K562 (cell line): ENCODE data around the gene HMX3. TPM values are rescaled to one million over a fixed set of nuclear protein-coding genes. Genes with fewer than 3 reads are reported as not detected.

Experiments used
- ATAC-seq: fragments of 200-7000 bp; cut with Tn5 transposase; 3 replicates; pipeline ENCODE4 v1.9.1; 2020; ENCODE audit warnings: moderate library complexity
- BruUV-seq: library from RNA; stranded (reverse); fragments of 400-500 nt; replicated peaks from 2 replicates; lab custom pipeline; 2021; lab: Mats Ljungman, UMichigan
- CTCF ChIA-PET: fragments of 300-600 bp; formaldehyde crosslinking; extraction: SDS; loops from one replicate; lab custom pipeline; 2021; ENCODE audit warnings: low intra/inter-chr PET ratio; lab: Yijun Ruan, JAX
- POLR2A ChIA-PET: fragments of 300-600, 350-650 bp; sonication (Branson Sonifier 250); formaldehyde crosslinking; extraction: SDS; loops from one replicate; lab custom pipeline; 2021; ENCODE audit warnings: antibody characterized with exemption, inconsistent platforms; lab: Yijun Ruan, JAX
- DNase-seq, 4 experiments: peaks; one replicate each; pipeline versions ENCODE4 v3.0.0 to v3.0.0-alpha.2; 2011 to 2018; ENCODE audit warnings: low spot score in 3 of 4, mixed read lengths in 3 of 4; ENCODE audit errors: extremely low read depth in 1 of 4
- FAIRE-seq: peaks from 2 replicates; lab custom pipeline; 2011; peaks lifted over from hg19 to GRCh38; lab: Jason Lieb, UNC
- H2AFZ ChIP-seq: 2 replicates; pipeline ENCODE4 v1.6.0; 2011; ENCODE audit warnings: low read depth, low read length, control low read depth, inconsistent platforms
- H3K27ac ChIP-seq: fragments of 200-600 bp; 3 replicates; pipeline ENCODE4 v1.8.0; 2011; ENCODE audit warnings: low read depth, mild to moderate bottlenecking, control low read depth, inconsistent platforms, low read length, moderate library complexity, mixed read lengths; ENCODE audit errors: extremely low read depth
- H3K27me3 ChIP-seq, 2 experiments: fragments of 300-600 bp in 1 of 2; 2 replicates in 1 of 2; 3 replicates in 1 of 2; pipeline versions ENCODE4 v1.6.0 to v1.8.0; 2011; ENCODE audit warnings: inconsistent platforms in 2 of 2, low read length in 2 of 2, mild to moderate bottlenecking in 1 of 2, mixed read lengths in 1 of 2, moderate library complexity in 1 of 2; ENCODE audit not compliant: control insufficient read depth in 2 of 2, insufficient read depth in 2 of 2
- H3K36me3 ChIP-seq: fragments of 300-600 bp; 3 replicates; pipeline ENCODE4 v1.8.0; 2011; ENCODE audit warnings: mild to moderate bottlenecking, low read length, inconsistent platforms; ENCODE audit not compliant: control insufficient read depth, insufficient read depth
- H3K4me1 ChIP-seq, 2 experiments: fragments of 200-600 bp in 1 of 2; replicated peaks in 1 of 2; 2 replicates in 1 of 2; 3 replicates in 1 of 2; pipeline versions ENCODE4 v1.5.1 to v1.8.0; 2011; ENCODE audit warnings: inconsistent platforms in 2 of 2, low read length in 2 of 2, mild to moderate bottlenecking in 1 of 2, mixed read lengths in 1 of 2, moderate library complexity in 1 of 2; ENCODE audit not compliant: control insufficient read depth in 2 of 2, insufficient read depth in 2 of 2
- H3K4me2 ChIP-seq: 2 replicates; pipeline ENCODE4 v1.6.1; 2011; ENCODE audit warnings: low read length, control low read depth, inconsistent platforms, mixed read lengths; ENCODE audit not compliant: insufficient read depth
- H3K4me3 ChIP-seq: fragments of 200-600 bp; sonication (generic), shearing (Covaris generic); 2 replicates; pipeline ENCODE4 v1.5.1; 2016; ENCODE audit warnings: control low read depth, inconsistent platforms
- H3K79me2 ChIP-seq: fragments of 200-600 bp; 3 replicates; pipeline ENCODE4 v1.8.0; 2011; ENCODE audit warnings: low read length, inconsistent platforms; ENCODE audit not compliant: control insufficient read depth, insufficient read depth
- H3K9ac ChIP-seq, 2 experiments: 2 replicates each; pipeline versions ENCODE4 v1.6.0 to v1.6.1; 2011; ENCODE audit warnings: low read depth in 2 of 2, low read length in 2 of 2, control low read depth in 1 of 2, inconsistent platforms in 1 of 2, mild to moderate bottlenecking in 1 of 2, mixed read lengths in 1 of 2; ENCODE audit not compliant: insufficient read depth in 1 of 2
- H3K9me1 ChIP-seq: one replicate; pipeline ENCODE4 v1.6.0; 2011; ENCODE audit warnings: inconsistent platforms, mild to moderate bottlenecking, low read length, moderate library complexity; ENCODE audit not compliant: control insufficient read depth, insufficient read depth
- H3K9me3 ChIP-seq: replicated peaks from 2 replicates; pipeline ENCODE4 v1.5.1; 2011; ENCODE audit warnings: low read depth, low read length, inconsistent platforms; ENCODE audit not compliant: control insufficient read depth, insufficient read depth
- H4K20me1 ChIP-seq: replicated peaks from 2 replicates; pipeline ENCODE4 v1.6.1; 2011; ENCODE audit warnings: low read length, inconsistent platforms, mixed read lengths; ENCODE audit not compliant: control insufficient read depth, insufficient read depth
- FOXO4 ChIP-seq: fragments of 450-650 bp; formaldehyde crosslinking; IDR thresholded peaks from 2 replicates; pipeline ENCODE4 v1.4.0; 2020; ENCODE audit warnings: mild to moderate bottlenecking, moderate library complexity
- GTF3C2 ChIP-seq: IDR thresholded peaks from 3 replicates; pipeline ENCODE4 v1.6.1; 2011; ENCODE audit warnings: borderline replicate concordance, mild to moderate bottlenecking, moderate library complexity; ENCODE audit not compliant: insufficient read length; ENCODE audit errors: extremely low read depth
- RREB1 ChIP-seq: fragments of 250-450 bp; sonication (Bioruptor Pico); IDR thresholded peaks from 2 replicates; pipeline ENCODE4 v1.4.0; 2020
- YY1 ChIP-seq, 3 experiments: IDR thresholded peaks; 2 replicates each; pipeline ENCODE4 v1.6.1; 2011; ENCODE audit warnings: low read length in 2 of 3, mild to moderate bottlenecking in 2 of 3, moderate library complexity in 2 of 3, borderline replicate concordance in 1 of 3, control low read depth in 1 of 3, low read depth in 1 of 3; ENCODE audit not compliant: insufficient read depth in 3 of 3, insufficient replicate concordance in 2 of 3, control insufficient read depth in 1 of 3, insufficient read length in 1 of 3; ENCODE audit errors: extremely low read depth in 1 of 3
- ZBTB8A ChIP-seq: fragments of 450-650 bp; IDR thresholded peaks from 2 replicates; pipeline ENCODE4 v1.6.1; 2018; ENCODE audit warnings: mild to moderate bottlenecking, moderate library complexity; ENCODE audit not compliant: partially characterized antibody
- ZFP1 ChIP-seq: fragments of 450-650 bp; formaldehyde crosslinking; IDR thresholded peaks from 2 replicates; pipeline ENCODE4 v1.4.0; 2020; ENCODE audit warnings: mild to moderate bottlenecking, mixed read lengths
- WGBS: fragments of 100-300 bp; shearing (Covaris generic); methylation state at CpG from one replicate; pipeline ENCODE4 v1.1.6; 2016; ENCODE audit warnings: low coverage, mixed read lengths; ENCODE audit not compliant: insufficient coverage; ENCODE audit errors: missing lambda C conversion rate; 5-methylcytosine and 5-hydroxymethylcytosine counted together
- in situ Hi-C: fragments of 300-500 bp; cut with MboI; formaldehyde crosslinking; loops from 4 replicates; pipeline ENCODE4 v1.15.0; 2018; ENCODE audit warnings: inconsistent platforms, mixed read lengths
- intact Hi-C: fragments of 100-400 bp; cut with micrococcal nuclease; formaldehyde crosslinking; loops from 2 replicates; pipeline ENCODE4 v1.14.2; 2022
- polyA plus RNA-seq, 8 experiments: library from polyadenylated mRNA; depleted of rRNA in 4 of 8; stranded (reverse) in 5 of 8; unstranded in 3 of 8; fragments of >200 nt; fragmentation: Nextera tagmentation in 2 of 8; fragmentation: Illumina TruSeq in 1 of 8; extraction: Ambion mirVana in 2 of 8; extraction: Trizol in 1 of 8; gene quantifications; 2 replicates each; pipeline versions ENCODE4 v1.2.1 to v1.2.3, GENCODE V29; 2011 to 2014; ENCODE audit warnings: inconsistent platforms in 1 of 8, missing spikeins in 1 of 8
- total RNA-seq, 7 experiments: library from RNA; depleted of rRNA in 6 of 7; stranded (reverse); fragments of >200 nt in 6 of 7; fragmentation: Illumina TruSeq in 2 of 7; extraction: Trizol in 2 of 7; gene quantifications; 2 replicates each; pipeline versions ENCODE4 v1.2.1 to v1.2.3, GENCODE V29; 2011 to 2021; ENCODE audit warnings: low replicate concordance in 1 of 7

Gene HMX3
- total and polyA plus RNA-seq, 9 of the 15 experiments (the other 6 are each of a cell fraction or from before 2014, with no cell fraction given), result 0.55 to 43.5 (median 7.4) TPM; not detected in 2

GRCh38 chr10:123180101-123181090, 44.6 kb downstream of the HMX3 start (continued):
- TF ChIP-seq YY1 (IDR thresholded peaks at IDR 0.05; ENCODE audit: borderline replicate concordance in 1 of 3, control insufficient read depth in 1 of 3, extremely low read depth in 1 of 3, insufficient read depth in 3 of 3, insufficient read length in 1 of 3, insufficient replicate concordance in 2 of 3, low read depth in 1 of 3, low read length in 2 of 3), result no peak
- TF ChIP-seq ZBTB8A, result no peak
- TF ChIP-seq GTF3C2, result no peak
- TF ChIP-seq, all 486 proteins: peak for 0

GRCh38 chr10:123183724-123184123, 48.0 kb downstream of the HMX3 start:
- CTCF ChIA-PET, result no interaction called here
- BruUV-seq, result no TSS peak
- intact Hi-C loops, result no loop called here

More at GRCh38 chr10:123183724-123184123, 48.0 kb downstream of the HMX3 start:
- H3K79me2 ChIP-seq, result no peaks in the 10 kb centered on the region
- WGBS, result 32% methylated on average over 2 of the region's 2 CpGs
- H3K27ac ChIP-seq, result no peak overlapping the region
- in situ Hi-C loops, result no loop called here
- H3K4me3 ChIP-seq, result no peak overlapping the region
- H3K9me1 ChIP-seq, result no peaks in the 10 kb centered on the region
- no peaks in the 10 kb centered on the region for H3K4me1 ChIP-seq
- FAIRE-seq (no peak), ATAC-seq (no peak), DNase-seq (no peak)
- H3K36me3 ChIP-seq, result no peaks in the 10 kb centered on the region
- TF ChIP-seq FOXO4 (CRISPR knock-in tag), result no peak
- TF ChIP-seq ZFP1 (CRISPR knock-in tag), result peak; percentile 74
- no peak for TF ChIP-seq RREB1
- no peak overlapping the region for H3K9ac ChIP-seq
- no peaks in the 10 kb centered on the region for H4K20me1 ChIP-seq
- no peaks in the 10 kb centered on the region for H3K27me3 ChIP-seq
- H3K4me2 ChIP-seq, result no peak overlapping the region
- POLR2A ChIA-PET, result interaction anchor here (1.3 kb wide), 2 partner anchors 8 to 30 kb away, joined by 3 to 4 read pairs; no protein-coding TSS in a partner anchor
- H2AFZ ChIP-seq, result no peak overlapping the region
- H3K9me3 ChIP-seq, result no peaks in the 10 kb centered on the region; the same call in 1 of the 2 replicates
